H9 (cell line): ENCODE results near the gene GATA1. TPM values are rescaled to one million over a fixed set of nuclear protein-coding genes. Genes with fewer than 3 reads are reported as not detected.

Experiments used
- DNase-seq: peaks from one replicate; pipeline ENCODE4 v3.0.0-alpha.2; 2017
- H2AFZ ChIP-seq: one replicate; pipeline ENCODE4 v1.6.1; 2013; ENCODE audit warnings: mild to moderate bottlenecking, low read length, control low read depth, moderate library complexity
- H2AK5ac ChIP-seq: 2 replicates; pipeline ENCODE4 v1.6.1; 2013; ENCODE audit warnings: low read length, control low read depth, mixed read lengths; ENCODE audit not compliant: insufficient read length
- H2BK120ac ChIP-seq: one replicate; pipeline ENCODE4 v1.6.1; 2013; ENCODE audit warnings: low read depth, mild to moderate bottlenecking, low read length, control low read depth, inconsistent platforms; ENCODE audit not compliant: poor library complexity, severe bottlenecking
- H2BK12ac ChIP-seq: 2 replicates; pipeline ENCODE4 v1.6.1; 2013; ENCODE audit warnings: low read length, control low read depth, mixed read lengths, low read depth; ENCODE audit not compliant: insufficient read length
- H2BK15ac ChIP-seq: 2 replicates; pipeline ENCODE4 v1.6.1; 2013; ENCODE audit warnings: low read depth, low read length, control low read depth
- H2BK20ac ChIP-seq: one replicate; pipeline ENCODE4 v1.6.1; 2013; ENCODE audit warnings: low read depth, mild to moderate bottlenecking, low read length, control low read depth, inconsistent platforms; ENCODE audit not compliant: poor library complexity, severe bottlenecking
- H2BK5ac ChIP-seq: 2 replicates; pipeline ENCODE4 v1.6.1; 2013; ENCODE audit warnings: low read length, control low read depth, mixed read lengths; ENCODE audit not compliant: insufficient read length
- H3K14ac ChIP-seq: 2 replicates; pipeline ENCODE4 v1.6.1; 2013; ENCODE audit warnings: low read length, control low read depth; ENCODE audit not compliant: insufficient read depth
- H3K18ac ChIP-seq: 2 replicates; pipeline ENCODE4 v1.6.1; 2013; ENCODE audit warnings: low read depth, mild to moderate bottlenecking, mixed read lengths, low read length, control low read depth; ENCODE audit not compliant: insufficient read length
- H3K23ac ChIP-seq: 2 replicates; pipeline ENCODE4 v1.6.1; 2013; ENCODE audit warnings: low read length, control low read depth, mixed read lengths, low read depth; ENCODE audit not compliant: insufficient read length
- H3K23me2 ChIP-seq: 2 replicates; pipeline ENCODE4 v1.6.1; 2013; ENCODE audit warnings: low read depth, mild to moderate bottlenecking, mixed read lengths, low read length, control low read depth; ENCODE audit not compliant: insufficient read length, poor library complexity, severe bottlenecking
- H3K27ac ChIP-seq: 2 replicates; pipeline ENCODE4 v1.5.1; 2013; ENCODE audit warnings: low read length, control low read depth, mixed read lengths, low read depth; ENCODE audit not compliant: insufficient read length
- H3K27me3 ChIP-seq: 2 replicates; pipeline ENCODE4 v1.6.1; 2013; ENCODE audit warnings: low read length, control low read depth, inconsistent platforms; ENCODE audit not compliant: insufficient read depth
- H3K4ac ChIP-seq: 2 replicates; pipeline ENCODE4 v1.6.1; 2013; ENCODE audit warnings: low read depth, mild to moderate bottlenecking, control low read depth, inconsistent platforms, low read length, moderate library complexity
- H3K4me1 ChIP-seq: 2 replicates; pipeline ENCODE4 v1.6.1; 2013; ENCODE audit warnings: low read length, control low read depth, inconsistent platforms; ENCODE audit not compliant: insufficient read depth
- H3K4me2 ChIP-seq: 2 replicates; pipeline ENCODE4 v1.6.1; 2013; ENCODE audit warnings: low read length, control low read depth, mixed read lengths; ENCODE audit not compliant: insufficient read length, insufficient read depth
- H3K56ac ChIP-seq: 2 replicates; pipeline ENCODE4 v1.6.1; 2013; ENCODE audit warnings: low read depth, mild to moderate bottlenecking, mixed read lengths, low read length, control low read depth; ENCODE audit not compliant: insufficient read length
- H3K79me1 ChIP-seq: 2 replicates; pipeline ENCODE4 v1.6.1; 2013; ENCODE audit warnings: low read depth, mild to moderate bottlenecking, moderate library complexity, low read length, control low read depth, inconsistent platforms; ENCODE audit not compliant: insufficient read depth, poor library complexity, severe bottlenecking
- H3K79me2 ChIP-seq: 2 replicates; pipeline ENCODE4 v1.6.1; 2013; ENCODE audit warnings: low read length, control low read depth, inconsistent platforms; ENCODE audit not compliant: insufficient read depth
- H3K9ac ChIP-seq: 2 replicates; pipeline ENCODE4 v1.6.1; 2013; ENCODE audit warnings: low read length, control low read depth, mixed read lengths; ENCODE audit not compliant: insufficient read length; ENCODE audit errors: extremely low read depth
- H3K9me3 ChIP-seq: one replicate; pipeline ENCODE4 v1.6.1; 2013; ENCODE audit warnings: low read depth, low read length, inconsistent platforms; ENCODE audit not compliant: control insufficient read depth
- H3T11ph ChIP-seq: one replicate; pipeline ENCODE4 v1.6.1; 2013; ENCODE audit warnings: mild to moderate bottlenecking, low read length, control low read depth, inconsistent platforms
- H4K20me1 ChIP-seq: one replicate; pipeline ENCODE4 v1.6.1; 2013; ENCODE audit not compliant: control insufficient read depth, insufficient read length, insufficient read depth
- H4K5ac ChIP-seq: 2 replicates; pipeline ENCODE4 v1.6.1; 2013; ENCODE audit warnings: low read depth, mild to moderate bottlenecking, mixed read lengths, low read length, control low read depth; ENCODE audit not compliant: insufficient read length
- H4K8ac ChIP-seq: replicated peaks from 2 replicates; pipeline ENCODE4 v1.6.1; 2013; ENCODE audit warnings: low read length, control low read depth, mixed read lengths, low read depth; ENCODE audit not compliant: insufficient read length
- H4K91ac ChIP-seq: 2 replicates; pipeline ENCODE4 v1.6.1; 2013; ENCODE audit warnings: low read depth, mild to moderate bottlenecking, moderate library complexity, mixed read lengths, low read length, control low read depth; ENCODE audit not compliant: insufficient read length
- H3K27ac Mint-ChIP-seq, 3 experiments: 2 replicates in 2 of 3; 3 replicates in 1 of 3; pipeline ENCODE4 v1.8.0; 2020 to 2021; ENCODE audit warnings: mixed read lengths in 3 of 3, mild to moderate bottlenecking in 1 of 3, moderate library complexity in 1 of 3
- H3K27me3 Mint-ChIP-seq: 2 replicates; pipeline ENCODE4 v1.8.0; 2021; ENCODE audit warnings: low read depth, mild to moderate bottlenecking, moderate library complexity, mixed read lengths
- H3K36me3 Mint-ChIP-seq, 3 experiments: 2 replicates in 2 of 3; 3 replicates in 1 of 3; pipeline ENCODE4 v1.8.0; 2020 to 2021; ENCODE audit warnings: low read depth in 3 of 3, mixed read lengths in 3 of 3; ENCODE audit not compliant: insufficient read depth in 1 of 3
- H3K4me1 Mint-ChIP-seq, 2 experiments: 2 replicates each; pipeline ENCODE4 v1.8.0; 2020; ENCODE audit warnings: mixed read lengths in 2 of 2
- H3K4me3 Mint-ChIP-seq, 2 experiments: 2 replicates in 1 of 2; 3 replicates in 1 of 2; pipeline ENCODE4 v1.8.0; 2020 to 2021; ENCODE audit warnings: mild to moderate bottlenecking in 2 of 2, mixed read lengths in 2 of 2, moderate library complexity in 1 of 2
- H3K9me3 Mint-ChIP-seq, 2 experiments: 2 replicates in 1 of 2; 3 replicates in 1 of 2; pipeline ENCODE4 v1.8.0; 2020; ENCODE audit warnings: mild to moderate bottlenecking in 2 of 2, mixed read lengths in 2 of 2, moderate library complexity in 1 of 2
- CTCF ChIP-seq: fragments of 200-600 bp; sonication (generic); conservative IDR thresholded peaks from 3 replicates; pipeline ENCODE4 v1.8.0; 2021; ENCODE audit warnings: antibody characterized with exemption, mild to moderate bottlenecking
- WGBS: extraction: QIAGEN DNeasy Blood & Tissue Kit; methylation state at CpG from one replicate; pipeline ENCODE4 v1.1.7; 2013; ENCODE audit warnings: missing lambda C conversion rate, low lambda C conversion rate, mixed read lengths; ENCODE audit not compliant: insufficient read length; ENCODE audit errors: extremely low coverage; 5-methylcytosine and 5-hydroxymethylcytosine counted together
- total RNA-seq: library from RNA; stranded (reverse); gene quantifications from 2 replicates; pipeline ENCODE4 v1.2.1, GENCODE V29; 2021

Gene GATA1
- total RNA-seq, 1 experiment from 2014 or later: not detected

GRCh38 chrX:48829016-48829735, 42.8 kb downstream of the GATA1 start:
- Histone ChIP-seq H2AFZ (no peak overlapping the region), H2AK5ac (no peak overlapping the region), H4K91ac (no peak overlapping the region), H3K79me2 (no peaks in the 10 kb centered on the region), H2BK120ac (no peak overlapping the region), H2BK5ac (no peak overlapping the region), H3K4me1 (no peaks in the 10 kb centered on the region), H4K20me1 (no peaks in the 10 kb centered on the region), H3K27me3 (peaks cover 5% of the 10 kb centered on the region), H3K9ac (no peak overlapping the region), H3K14ac (no peak overlapping the region), H3K23me2 (no peaks in the 10 kb centered on the region), H3K23ac (no peak overlapping the region), H3K79me1 (no peaks in the 10 kb centered on the region), H4K5ac (no peak overlapping the region), H2BK15ac (no peak overlapping the region), H3K4ac (no peak overlapping the region), H3K9me3 (peaks cover 14% of the 10 kb centered on the region), H2BK12ac (no peak overlapping the region), H3K4me2 (no peak overlapping the region), H3K27ac (no peak overlapping the region), H4K8ac (no peak overlapping the region), H2BK20ac (no peak overlapping the region), H3K56ac (no peak overlapping the region), H3K18ac (no peak overlapping the region), H3T11ph (no peak overlapping the region)
- H3K27ac Mint-ChIP-seq: no peak overlapping the region
- H3K36me3 Mint-ChIP-seq: peaks cover 21 to 26% (median 23%) of the 10 kb centered on the region in 3 experiments
- peaks cover 44% of the 10 kb centered on the region for H3K27me3 Mint-ChIP-seq
- H3K4me3 Mint-ChIP-seq: no peak overlapping the region
- peaks cover under 1 to 10% of the 10 kb centered on the region in 2 experiments for H3K4me1 Mint-ChIP-seq
- no peak for TF ChIP-seq CTCF
- H3K9me3 Mint-ChIP-seq: peaks cover 68 to 77% of the 10 kb centered on the region in 2 experiments
- no peak for DNase-seq
- WGBS: no CpG with 5 or more reads among the region's 24 CpGs
